ENCODE results near the gene OR8I2.

- TF ChIP-seq POLR2A (IDR thresholded peaks at IDR 0.05; ENCODE audit: low read depth, low read length): no peak
- no peak for TF ChIP-seq POLR2AphosphoS5 (IDR thresholded peaks at IDR 0.05; ENCODE audit: low read depth, low read length)
Observed at GRCh38 chr11:56122073-56122472, 29.0 kb downstream of the OR8I2 start, which contains the start of gene OR8H3.
